MCF 10A (cell line): Measurements from ENCODE around the gene ELAC1. TPM values are rescaled to one million over a fixed set of nuclear protein-coding genes. Genes with fewer than 3 reads are reported as not detected.

Source experiments
- BruUV-seq: library from RNA; stranded (reverse); fragments of 400-500 nt; replicated peaks from 2 replicates; lab custom pipeline; 2021; lab: Mats Ljungman, UMichigan
- CTCF ChIA-PET: fragments of 300-600 bp; sonication (Branson Sonifier 250); formaldehyde crosslinking; extraction: SDS; loops from one replicate; lab custom pipeline; 2021; ENCODE audit warnings: antibody characterized with exemption, inconsistent platforms; lab: Yijun Ruan, JAX
- POLR2A ChIA-PET: fragments of 300-600, 350-650 bp; sonication (Branson Sonifier 250); formaldehyde crosslinking; extraction: SDS; loops from one replicate; lab custom pipeline; 2020; ENCODE audit warnings: antibody characterized with exemption, inconsistent platforms; lab: Yijun Ruan, JAX
- DNase-seq: peaks from one replicate; pipeline ENCODE4 v3.0.0-alpha.2; 2018; ENCODE audit not compliant: unreplicated experiment
- H3K27ac Mint-ChIP-seq: one replicate; pipeline ENCODE4 v1.8.0; 2022; ENCODE audit warnings: mild to moderate bottlenecking, low read depth, mixed read lengths; ENCODE audit not compliant: unreplicated experiment
- H3K27me3 Mint-ChIP-seq: one replicate; pipeline ENCODE4 v1.8.0; 2022; ENCODE audit warnings: mixed read lengths; ENCODE audit not compliant: insufficient read depth, unreplicated experiment
- H3K36me3 Mint-ChIP-seq: one replicate; pipeline ENCODE4 v1.8.0; 2022; ENCODE audit warnings: mild to moderate bottlenecking, moderate library complexity, mixed read lengths; ENCODE audit not compliant: insufficient read depth, unreplicated experiment
- H3K4me1 Mint-ChIP-seq: one replicate; pipeline ENCODE4 v1.8.0; 2022; ENCODE audit warnings: mixed read lengths; ENCODE audit not compliant: insufficient read depth, unreplicated experiment
- H3K4me3 Mint-ChIP-seq: one replicate; pipeline ENCODE4 v1.8.0; 2022; ENCODE audit warnings: mild to moderate bottlenecking, moderate library complexity, mixed read lengths; ENCODE audit not compliant: unreplicated experiment
- H3K9me3 Mint-ChIP-seq: one replicate; pipeline ENCODE4 v1.8.0; 2022; ENCODE audit warnings: mixed read lengths; ENCODE audit not compliant: unreplicated experiment
- intact Hi-C: fragments of 100-400 bp; cut with micrococcal nuclease; formaldehyde crosslinking; loops from 2 replicates; pipeline ENCODE4 v1.14.1; 2022
- total RNA-seq: library from RNA; stranded (reverse); gene quantifications from 2 replicates; pipeline ENCODE4 v1.2.3, GENCODE V29; 2022
- TF ChIP-seq, protein P1 (sequence below): fragments of 200-600 bp; IDR thresholded peaks from one replicate; pipeline ENCODE4 v1.8.0; 2022; ENCODE audit warnings: antibody characterized with exemption, mild to moderate bottlenecking; ENCODE audit not compliant: unreplicated experiment

ELAC1 gene
- total RNA-seq, 1 experiment from 2014 or later: 14.0 TPM

DNA sequence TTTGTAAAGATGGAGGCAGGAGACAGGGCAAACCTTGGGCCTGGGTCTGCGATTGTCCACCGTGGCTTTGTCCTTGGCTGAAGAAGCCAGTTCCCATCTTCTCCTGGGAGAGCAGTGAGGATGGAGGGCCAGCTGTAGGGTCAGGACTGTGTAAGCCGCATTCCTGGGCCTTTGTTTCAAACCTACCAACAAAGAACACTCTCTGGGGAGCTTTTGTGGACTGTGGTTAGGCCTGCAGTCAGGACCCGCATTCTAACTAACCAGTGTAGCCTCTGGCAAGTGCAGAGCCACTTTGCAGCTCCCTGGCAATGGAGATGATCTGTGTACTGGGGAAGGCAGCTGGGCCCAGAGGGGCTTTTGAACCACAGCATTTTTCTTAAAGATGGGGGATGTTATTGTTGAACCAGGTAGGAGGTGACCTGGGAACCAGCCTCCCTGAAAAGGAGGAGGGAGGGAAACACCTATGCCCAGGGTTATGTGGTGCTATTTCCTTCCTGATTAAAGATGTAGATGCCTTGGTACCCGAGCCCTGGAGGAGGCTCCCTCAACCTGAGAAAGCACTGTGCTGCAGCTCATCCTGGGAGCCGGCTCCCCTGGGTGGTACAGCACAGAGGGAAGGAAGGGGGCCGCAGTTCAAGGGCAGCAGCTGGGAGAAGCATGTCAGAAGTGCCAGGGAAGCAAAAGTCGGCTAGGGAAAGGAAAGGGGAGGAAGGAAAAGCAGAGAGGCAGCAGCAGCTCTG lies 49.5 kb downstream of the ELAC1 start:
- Mint-ChIP-seq H3K27ac (no peak overlapping the region), H3K4me1 (no peaks in the 10 kb centered on the region), H3K4me3 (no peak overlapping the region), H3K36me3 (no peaks in the 10 kb centered on the region), H3K27me3 (no peaks in the 10 kb centered on the region), H3K9me3 (peaks cover 7% of the 10 kb centered on the region)
- TF ChIP-seq, protein P1, sequence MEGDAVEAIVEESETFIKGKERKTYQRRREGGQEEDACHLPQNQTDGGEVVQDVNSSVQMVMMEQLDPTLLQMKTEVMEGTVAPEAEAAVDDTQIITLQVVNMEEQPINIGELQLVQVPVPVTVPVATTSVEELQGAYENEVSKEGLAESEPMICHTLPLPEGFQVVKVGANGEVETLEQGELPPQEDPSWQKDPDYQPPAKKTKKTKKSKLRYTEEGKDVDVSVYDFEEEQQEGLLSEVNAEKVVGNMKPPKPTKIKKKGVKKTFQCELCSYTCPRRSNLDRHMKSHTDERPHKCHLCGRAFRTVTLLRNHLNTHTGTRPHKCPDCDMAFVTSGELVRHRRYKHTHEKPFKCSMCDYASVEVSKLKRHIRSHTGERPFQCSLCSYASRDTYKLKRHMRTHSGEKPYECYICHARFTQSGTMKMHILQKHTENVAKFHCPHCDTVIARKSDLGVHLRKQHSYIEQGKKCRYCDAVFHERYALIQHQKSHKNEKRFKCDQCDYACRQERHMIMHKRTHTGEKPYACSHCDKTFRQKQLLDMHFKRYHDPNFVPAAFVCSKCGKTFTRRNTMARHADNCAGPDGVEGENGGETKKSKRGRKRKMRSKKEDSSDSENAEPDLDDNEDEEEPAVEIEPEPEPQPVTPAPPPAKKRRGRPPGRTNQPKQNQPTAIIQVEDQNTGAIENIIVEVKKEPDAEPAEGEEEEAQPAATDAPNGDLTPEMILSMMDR: no peak
- DNase-seq: no peak
- no TSS peak for BruUV-seq
- ChIA-PET CTCF (no interaction called here), POLR2A (interaction anchor here (0.6 kb wide), 1 partner anchor 139 kb away, joined by 3 read pairs; the partner anchor contains the start of gene ME2)
- intact Hi-C loops: no loop called here

DNA sequence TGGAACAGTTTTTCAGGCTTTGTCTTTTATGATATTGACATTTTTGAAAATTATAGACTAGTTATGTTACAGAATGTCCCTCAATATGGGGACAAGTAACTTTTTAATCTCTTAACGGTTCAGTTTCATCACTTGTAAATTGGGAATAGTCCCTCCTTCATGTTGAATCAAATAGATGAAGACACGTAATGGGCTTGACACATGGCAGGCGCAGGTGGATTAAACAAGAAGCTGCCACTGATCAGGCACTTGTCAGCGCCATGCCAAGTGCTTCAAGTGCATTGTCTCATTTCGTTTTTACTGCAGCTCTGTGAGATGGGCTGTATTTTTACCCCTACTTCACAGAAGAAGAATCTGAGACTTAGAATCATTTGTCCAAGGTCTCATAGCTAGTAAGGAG lies 52.7 kb downstream of the ELAC1 start:
- TF ChIP-seq, protein P1: no peak

DNA sequence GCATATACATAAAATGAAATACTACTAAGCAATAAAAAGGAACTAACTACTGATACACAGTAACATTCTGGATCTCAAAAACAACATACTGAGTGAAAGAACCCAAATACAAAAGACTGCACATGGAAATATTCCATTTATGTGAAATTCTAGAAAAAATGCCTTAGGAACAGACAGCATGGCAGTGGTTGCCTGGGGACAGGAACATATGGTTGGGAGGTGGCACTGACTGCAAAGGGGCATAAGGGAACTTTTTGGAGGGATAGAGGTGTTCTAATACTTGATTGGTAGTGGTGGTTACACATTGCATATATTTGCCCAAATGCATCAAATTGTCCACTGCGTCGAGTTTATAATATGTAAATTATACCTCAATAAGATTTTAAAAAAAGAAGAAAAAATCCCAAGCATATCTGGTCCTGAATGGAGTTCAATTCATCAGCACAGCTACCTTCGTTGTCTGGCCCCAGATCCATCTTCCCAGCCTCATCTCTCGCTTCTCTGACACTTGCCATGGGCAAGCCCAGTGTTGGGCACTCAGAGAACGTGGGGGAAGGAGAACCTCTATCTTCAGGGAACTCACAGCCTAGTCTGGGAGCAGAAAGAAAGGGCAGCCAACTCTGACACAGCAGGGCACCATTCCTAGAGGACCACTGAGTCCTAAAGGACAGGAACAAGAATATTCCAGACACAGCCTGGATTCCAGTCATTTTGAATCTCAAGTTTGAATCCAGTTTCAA lies 53.6 kb downstream of the ELAC1 start:
- H3K36me3 Mint-ChIP-seq: peaks cover 8% of the 10 kb centered on the region
- intact Hi-C loops: no loop called here
- ChIA-PET POLR2A (interaction anchor here (2.2 kb wide), 1 partner anchor 9 kb away, joined by 11 read pairs; the partner anchor contains the start of gene SMAD4), CTCF (interaction anchor here (1.6 kb wide), 1 partner anchor 8 kb away, joined by 5 read pairs; no protein-coding TSS in a partner anchor)
- BruUV-seq: no TSS peak
- TF ChIP-seq, protein P1: no peak
- no peaks in the 10 kb centered on the region for H3K4me1 Mint-ChIP-seq
- DNase-seq: no peak
- H3K9me3 Mint-ChIP-seq: no peaks in the 10 kb centered on the region
- H3K4me3 Mint-ChIP-seq: no peak overlapping the region
- H3K27ac Mint-ChIP-seq: no peak overlapping the region
- no peaks in the 10 kb centered on the region for H3K27me3 Mint-ChIP-seq

More for the DNA sequence above, 52.7 kb downstream of the ELAC1 start:
- intact Hi-C loops: no loop called here
- no peaks in the 10 kb centered on the region for H3K9me3 Mint-ChIP-seq
- CTCF ChIA-PET: interaction anchor here (0.6 to 1.6 kb wide), 3 partner anchors 9 to 200 kb away, joined by 3 to 5 read pairs (median 3); no protein-coding TSS in a partner anchor
- H3K36me3 Mint-ChIP-seq: peaks cover 8% of the 10 kb centered on the region
- no peak overlapping the region for H3K4me3 Mint-ChIP-seq
- POLR2A ChIA-PET: interaction anchor here (2.2 kb wide), 1 partner anchor 10 kb away, joined by 11 read pairs; the partner anchor contains the start of gene SMAD4
- BruUV-seq: no TSS peak
- no peak for DNase-seq
- no peaks in the 10 kb centered on the region for H3K27me3 Mint-ChIP-seq
- H3K4me1 Mint-ChIP-seq: no peaks in the 10 kb centered on the region
- no peak overlapping the region for H3K27ac Mint-ChIP-seq

DNA sequence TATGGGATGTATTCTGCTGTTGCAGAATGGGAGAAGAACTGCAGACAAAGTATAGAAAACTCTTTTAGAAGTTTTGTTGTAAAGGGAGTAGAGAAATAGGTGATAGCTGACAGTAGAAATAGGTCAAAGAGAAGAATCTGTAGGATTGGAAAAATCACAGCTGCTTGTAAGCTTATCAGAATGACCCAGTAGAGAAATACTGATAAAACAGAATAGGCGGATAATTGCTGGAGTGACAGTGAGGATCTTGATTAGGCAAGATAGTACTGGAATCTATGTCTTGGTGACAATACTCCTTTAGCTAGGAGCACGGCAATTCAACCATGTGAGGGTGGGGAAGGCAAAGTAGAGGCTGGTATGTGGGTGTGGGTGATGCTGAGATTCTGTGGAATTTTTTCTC lies 57.7 kb downstream of the ELAC1 start:
- BruUV-seq: no TSS peak
- Mint-ChIP-seq H3K27me3 (no peaks in the 10 kb centered on the region), H3K4me3 (no peak overlapping the region), H3K27ac (no peak overlapping the region), H3K9me3 (no peaks in the 10 kb centered on the region), H3K4me1 (peaks cover 7% of the 10 kb centered on the region), H3K36me3 (peaks cover 16% of the 10 kb centered on the region)
- intact Hi-C loops: loop anchor here (5.0 kb wide), 1 partner anchor 203 kb away; the partner anchor contains the start of gene MRO
- TF ChIP-seq, protein P1: no peak
- ChIA-PET CTCF (interaction anchor here (0.8 kb wide), 1 partner anchor 38 kb away, joined by 4 read pairs; no protein-coding TSS in a partner anchor), POLR2A (interaction anchor here (0.7 to 0.9 kb wide), 3 partner anchors 14 to 58 kb away, joined by 3 to 4 read pairs (median 3); no protein-coding TSS in a partner anchor)
- DNase-seq: no peak
